Panc1 (cell line): ENCODE measurements around the gene CENPP. TPM values are rescaled to one million over a fixed set of nuclear protein-coding genes. Genes with fewer than 3 reads are reported as not detected.

Experiments
- ATAC-seq: fragments of 200-7000 bp; cut with Tn5 transposase; 2 replicates; pipeline ENCODE4 v1.9.1; 2020; ENCODE audit warnings: mild to moderate bottlenecking, moderate library complexity
- BruUV-seq: library from RNA; stranded (reverse); fragments of 400-500 nt; replicated peaks from 2 replicates; lab custom pipeline; 2021; lab: Mats Ljungman, UMichigan
- CTCF ChIA-PET: fragments of 300-600 bp; sonication (Branson Sonifier 250); formaldehyde crosslinking; loops from one replicate; lab custom pipeline; 2022; ENCODE audit warnings: antibody characterized with exemption; lab: Charles Lee
- POLR2A ChIA-PET: fragments of 300-600 bp; sonication (Branson Sonifier 250); formaldehyde crosslinking; loops from one replicate; lab custom pipeline; 2022; ENCODE audit warnings: antibody characterized with exemption; lab: Charles Lee
- DNase-seq: peaks from one replicate; pipeline ENCODE4 v3.0.0-alpha.2; 2010; ENCODE audit warnings: low read depth, low spot score
- H3K27ac ChIP-seq: 2 replicates; pipeline ENCODE4 v1.5.1; 2011; ENCODE audit warnings: mild to moderate bottlenecking, low read length, inconsistent platforms
- H3K27me3 ChIP-seq: fragments of 200-500 bp; sonication (Bioruptor generic); 2 replicates; pipeline ENCODE4 v1.6.0; 2014; ENCODE audit warnings: low read length, inconsistent platforms; ENCODE audit not compliant: control insufficient read depth, insufficient read depth
- H3K36me3 ChIP-seq: fragments of 200-500 bp; sonication (Bioruptor generic); 2 replicates; pipeline ENCODE4 v1.5.1; 2014; ENCODE audit warnings: inconsistent platforms, mild to moderate bottlenecking, low read length, moderate library complexity; ENCODE audit not compliant: control insufficient read depth, insufficient read depth
- H3K4me1 ChIP-seq: 2 replicates; pipeline ENCODE4 v1.5.1; 2011; ENCODE audit warnings: inconsistent platforms, mild to moderate bottlenecking, low read length, moderate library complexity; ENCODE audit not compliant: control insufficient read depth, insufficient read depth
- H3K4me3 ChIP-seq, 2 experiments: 2 replicates each; pipeline ENCODE4 v1.5.1; 2011 to 2012; ENCODE audit warnings: low read depth in 2 of 2, low read length in 2 of 2, mild to moderate bottlenecking in 2 of 2, inconsistent platforms in 1 of 2, moderate library complexity in 1 of 2
- H3K9me3 ChIP-seq: fragments of 200-500 bp; sonication (Bioruptor generic); 2 replicates; pipeline ENCODE4 v1.5.1; 2014; ENCODE audit warnings: low read depth, mild to moderate bottlenecking, inconsistent platforms, low read length, moderate library complexity; ENCODE audit not compliant: control insufficient read depth, insufficient read depth
- POLR2AphosphoS5 ChIP-seq: IDR thresholded peaks from 2 replicates; pipeline ENCODE4 v1.6.1; 2012; ENCODE audit warnings: mild to moderate bottlenecking, low read depth, low read length, moderate library complexity
- SIN3A ChIP-seq: IDR thresholded peaks from 2 replicates; pipeline ENCODE4 v1.6.1; 2012; ENCODE audit warnings: low read depth, mild to moderate bottlenecking, low read length, moderate library complexity, borderline replicate concordance; ENCODE audit not compliant: insufficient read depth
- TCF7L2 ChIP-seq: IDR thresholded peaks from 2 replicates; pipeline ENCODE4 v1.6.1; 2011; ENCODE audit warnings: mild to moderate bottlenecking, low read depth, low read length, inconsistent platforms
- in situ Hi-C: cut with HindIII; loops from 2 replicates; pipeline ENCODE4 v1.10.0; 2016; ENCODE audit warnings: low sequenced_read_pairs, low pct_unique_long_range_greater_than_20kb
- intact Hi-C: fragments of 100-400 bp; cut with micrococcal nuclease; formaldehyde crosslinking; loops from one replicate; pipeline ENCODE4 v1.10.0; 2022; ENCODE audit not compliant: unreplicated experiment
- total RNA-seq: library from RNA; stranded (reverse); gene quantifications from one replicate; pipeline ENCODE4 v1.2.1, GENCODE V29; 2021; ENCODE audit not compliant: unreplicated experiment
- TF ChIP-seq, protein P1 (sequence below): fragments of 450-650 bp; IDR thresholded peaks from 2 replicates; pipeline ENCODE4 v1.5.1; 2017; ENCODE audit warnings: mild to moderate bottlenecking
- TF ChIP-seq, protein P2 (sequence below), 2 experiments: IDR thresholded peaks; 2 replicates each; pipeline ENCODE4 v1.6.1; 2011 to 2012; ENCODE audit warnings: low read depth in 2 of 2, control low read depth in 1 of 2, low read length in 1 of 2, mild to moderate bottlenecking in 1 of 2, moderate library complexity in 1 of 2; ENCODE audit not compliant: insufficient read depth in 1 of 2

Gene CENPP
- total RNA-seq, 1 experiment from 2014 or later = 6.7 TPM

DNA sequence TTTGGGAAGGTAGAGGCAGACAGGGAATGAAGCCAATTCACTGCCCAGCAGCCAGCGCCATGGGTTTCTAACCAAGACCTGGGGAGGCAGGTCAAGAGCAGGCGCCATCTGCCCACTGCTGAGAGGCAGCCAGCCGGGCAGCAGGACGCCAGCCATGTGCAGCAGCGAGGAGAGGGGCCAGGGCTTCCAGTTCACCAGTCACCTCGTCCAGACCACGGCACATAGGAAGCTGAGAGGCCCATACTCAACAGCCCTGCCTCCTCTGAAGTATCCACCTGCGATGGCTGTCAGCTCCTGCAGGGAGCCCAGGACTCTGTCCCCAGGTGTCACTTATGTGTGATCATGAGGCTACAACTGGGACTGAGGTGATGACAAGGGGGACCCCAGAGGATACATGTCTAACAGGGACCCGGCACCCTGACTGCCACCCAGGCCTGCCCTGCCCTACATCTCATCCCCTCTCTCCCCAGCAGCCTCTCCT lies 314.1 kb downstream of the CENPP start:
- ChIA-PET CTCF (no interaction called here), POLR2A (no interaction called here)
- ATAC-seq = no peak
- no peaks in the 10 kb centered on the region for H3K27me3 ChIP-seq
- intact Hi-C loops (no loop called here), in situ Hi-C loops (no loop called here)
- 0 out of 2 replicates have a peak, but pooled peaks cover 2% of the 10 kb centered on the region for H3K36me3 ChIP-seq
- no TSS peak for BruUV-seq
- DNase-seq = no peak
- H3K27ac ChIP-seq = no peak overlapping the region
- no peaks in the 10 kb centered on the region for H3K4me1 ChIP-seq
- TF ChIP-seq POLR2AphosphoS5 (no peak), TCF7L2 (no peak), SIN3A (no peak)
- TF ChIP-seq, protein P1, sequence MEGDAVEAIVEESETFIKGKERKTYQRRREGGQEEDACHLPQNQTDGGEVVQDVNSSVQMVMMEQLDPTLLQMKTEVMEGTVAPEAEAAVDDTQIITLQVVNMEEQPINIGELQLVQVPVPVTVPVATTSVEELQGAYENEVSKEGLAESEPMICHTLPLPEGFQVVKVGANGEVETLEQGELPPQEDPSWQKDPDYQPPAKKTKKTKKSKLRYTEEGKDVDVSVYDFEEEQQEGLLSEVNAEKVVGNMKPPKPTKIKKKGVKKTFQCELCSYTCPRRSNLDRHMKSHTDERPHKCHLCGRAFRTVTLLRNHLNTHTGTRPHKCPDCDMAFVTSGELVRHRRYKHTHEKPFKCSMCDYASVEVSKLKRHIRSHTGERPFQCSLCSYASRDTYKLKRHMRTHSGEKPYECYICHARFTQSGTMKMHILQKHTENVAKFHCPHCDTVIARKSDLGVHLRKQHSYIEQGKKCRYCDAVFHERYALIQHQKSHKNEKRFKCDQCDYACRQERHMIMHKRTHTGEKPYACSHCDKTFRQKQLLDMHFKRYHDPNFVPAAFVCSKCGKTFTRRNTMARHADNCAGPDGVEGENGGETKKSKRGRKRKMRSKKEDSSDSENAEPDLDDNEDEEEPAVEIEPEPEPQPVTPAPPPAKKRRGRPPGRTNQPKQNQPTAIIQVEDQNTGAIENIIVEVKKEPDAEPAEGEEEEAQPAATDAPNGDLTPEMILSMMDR = no peak
- TF ChIP-seq, protein P2, sequence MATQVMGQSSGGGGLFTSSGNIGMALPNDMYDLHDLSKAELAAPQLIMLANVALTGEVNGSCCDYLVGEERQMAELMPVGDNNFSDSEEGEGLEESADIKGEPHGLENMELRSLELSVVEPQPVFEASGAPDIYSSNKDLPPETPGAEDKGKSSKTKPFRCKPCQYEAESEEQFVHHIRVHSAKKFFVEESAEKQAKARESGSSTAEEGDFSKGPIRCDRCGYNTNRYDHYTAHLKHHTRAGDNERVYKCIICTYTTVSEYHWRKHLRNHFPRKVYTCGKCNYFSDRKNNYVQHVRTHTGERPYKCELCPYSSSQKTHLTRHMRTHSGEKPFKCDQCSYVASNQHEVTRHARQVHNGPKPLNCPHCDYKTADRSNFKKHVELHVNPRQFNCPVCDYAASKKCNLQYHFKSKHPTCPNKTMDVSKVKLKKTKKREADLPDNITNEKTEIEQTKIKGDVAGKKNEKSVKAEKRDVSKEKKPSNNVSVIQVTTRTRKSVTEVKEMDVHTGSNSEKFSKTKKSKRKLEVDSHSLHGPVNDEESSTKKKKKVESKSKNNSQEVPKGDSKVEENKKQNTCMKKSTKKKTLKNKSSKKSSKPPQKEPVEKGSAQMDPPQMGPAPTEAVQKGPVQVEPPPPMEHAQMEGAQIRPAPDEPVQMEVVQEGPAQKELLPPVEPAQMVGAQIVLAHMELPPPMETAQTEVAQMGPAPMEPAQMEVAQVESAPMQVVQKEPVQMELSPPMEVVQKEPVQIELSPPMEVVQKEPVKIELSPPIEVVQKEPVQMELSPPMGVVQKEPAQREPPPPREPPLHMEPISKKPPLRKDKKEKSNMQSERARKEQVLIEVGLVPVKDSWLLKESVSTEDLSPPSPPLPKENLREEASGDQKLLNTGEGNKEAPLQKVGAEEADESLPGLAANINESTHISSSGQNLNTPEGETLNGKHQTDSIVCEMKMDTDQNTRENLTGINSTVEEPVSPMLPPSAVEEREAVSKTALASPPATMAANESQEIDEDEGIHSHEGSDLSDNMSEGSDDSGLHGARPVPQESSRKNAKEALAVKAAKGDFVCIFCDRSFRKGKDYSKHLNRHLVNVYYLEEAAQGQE (IDR thresholded peaks at IDR 0.05; ENCODE audit: insufficient read depth in 1 of 2, low read depth in 2 of 2, low read length in 1 of 2) = no peak
- no peaks in the 10 kb centered on the region for H3K9me3 ChIP-seq
- H3K4me3 ChIP-seq = no peak overlapping the region

DNA sequence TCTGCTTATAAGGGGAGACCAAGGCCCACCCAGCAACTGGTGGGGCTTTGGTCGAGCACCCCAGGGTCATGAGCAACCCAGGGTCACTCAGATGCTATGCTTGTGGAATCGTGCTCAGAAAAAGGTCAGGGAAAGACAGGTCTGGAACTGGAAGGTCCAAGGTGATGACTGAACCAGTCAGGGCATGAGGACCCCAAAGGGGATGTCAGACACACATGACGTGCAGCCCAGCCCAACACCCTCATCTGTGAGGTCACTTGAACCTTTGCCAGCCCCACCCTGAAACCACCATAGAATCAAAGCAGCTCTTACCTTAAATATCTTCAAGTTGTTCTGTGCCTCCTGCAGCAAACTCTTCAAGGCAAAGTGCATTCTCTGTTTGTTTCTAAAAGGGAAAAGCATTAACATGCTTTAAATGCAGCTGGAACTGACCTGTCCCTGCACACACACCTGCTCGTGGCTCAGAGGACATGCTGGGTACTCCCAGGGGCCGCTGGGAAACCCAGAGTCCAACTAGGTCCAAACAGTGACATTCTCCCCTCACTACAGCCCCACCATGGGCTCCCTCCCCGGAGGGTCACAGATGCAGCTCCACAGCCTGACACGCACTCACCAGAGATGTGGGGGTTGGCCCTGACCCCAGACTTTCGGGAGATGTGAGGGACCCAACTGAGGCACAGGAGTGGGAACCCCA lies 314.8 kb downstream of the CENPP start:
- TF ChIP-seq SIN3A (no peak), TCF7L2 (no peak), POLR2AphosphoS5 (no peak)
- TF ChIP-seq, protein P1 = no peak
- TF ChIP-seq, protein P2 (IDR thresholded peaks at IDR 0.05; ENCODE audit: insufficient read depth in 1 of 2, low read depth in 2 of 2, low read length in 1 of 2) = no peak
- in situ Hi-C loops = no loop called here
- Histone ChIP-seq H3K27me3 (no peaks in the 10 kb centered on the region), H3K9me3 (no peaks in the 10 kb centered on the region), H3K36me3 (0 out of 2 replicates have a peak, but pooled peaks cover 2% of the 10 kb centered on the region), H3K4me3 (no peak overlapping the region), H3K4me1 (no peaks in the 10 kb centered on the region), H3K27ac (no peak overlapping the region)
- intact Hi-C loops = no loop called here
- POLR2A ChIA-PET = no interaction called here
- no peak for DNase-seq
- CTCF ChIA-PET = no interaction called here
- no TSS peak for BruUV-seq
- ATAC-seq = no peak
